Measurements from ENCODE around the gene SLC10A7. TPM values are rescaled to one million over a fixed set of nuclear protein-coding genes. Genes with fewer than 3 reads are reported as not detected.

SLC10A7 gene
- total and polyA plus RNA-seq, 2 of the 13 experiments (the other 11 are each of a cell fraction or from before 2014, with no cell fraction given), result 18.5 to 18.8 TPM

DNA sequence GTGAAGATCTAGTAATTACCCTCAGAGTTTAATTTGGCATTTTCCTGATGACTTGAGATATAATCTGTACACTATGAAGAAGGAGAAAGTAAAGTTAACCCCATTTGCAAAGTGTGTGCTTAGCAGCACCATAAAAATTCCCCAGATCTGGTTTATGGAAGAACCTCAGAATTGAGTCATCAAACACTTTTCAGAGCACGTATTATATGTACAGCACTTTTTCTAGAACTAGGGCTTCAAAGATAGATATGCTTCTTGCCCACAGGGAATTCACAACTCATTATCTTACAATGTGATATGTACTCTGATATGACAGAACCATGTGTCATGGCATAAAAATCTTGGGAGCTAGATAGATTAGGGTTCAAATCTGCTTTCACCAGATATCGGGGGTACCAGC is 150.9 kb downstream of the SLC10A7 start (continued):
- TF ChIP-seq ZNF33A (CRISPR knock-in tag; IDR thresholded peaks at IDR 0.05; ENCODE audit: borderline replicate concordance), result no peak
- no peak for TF ChIP-seq ZNF720 (CRISPR knock-in tag; IDR thresholded peaks at IDR 0.05)
- TF ChIP-seq ERF (CRISPR knock-in tag; IDR thresholded peaks at IDR 0.05), result no peak
- TF ChIP-seq, protein P1, sequence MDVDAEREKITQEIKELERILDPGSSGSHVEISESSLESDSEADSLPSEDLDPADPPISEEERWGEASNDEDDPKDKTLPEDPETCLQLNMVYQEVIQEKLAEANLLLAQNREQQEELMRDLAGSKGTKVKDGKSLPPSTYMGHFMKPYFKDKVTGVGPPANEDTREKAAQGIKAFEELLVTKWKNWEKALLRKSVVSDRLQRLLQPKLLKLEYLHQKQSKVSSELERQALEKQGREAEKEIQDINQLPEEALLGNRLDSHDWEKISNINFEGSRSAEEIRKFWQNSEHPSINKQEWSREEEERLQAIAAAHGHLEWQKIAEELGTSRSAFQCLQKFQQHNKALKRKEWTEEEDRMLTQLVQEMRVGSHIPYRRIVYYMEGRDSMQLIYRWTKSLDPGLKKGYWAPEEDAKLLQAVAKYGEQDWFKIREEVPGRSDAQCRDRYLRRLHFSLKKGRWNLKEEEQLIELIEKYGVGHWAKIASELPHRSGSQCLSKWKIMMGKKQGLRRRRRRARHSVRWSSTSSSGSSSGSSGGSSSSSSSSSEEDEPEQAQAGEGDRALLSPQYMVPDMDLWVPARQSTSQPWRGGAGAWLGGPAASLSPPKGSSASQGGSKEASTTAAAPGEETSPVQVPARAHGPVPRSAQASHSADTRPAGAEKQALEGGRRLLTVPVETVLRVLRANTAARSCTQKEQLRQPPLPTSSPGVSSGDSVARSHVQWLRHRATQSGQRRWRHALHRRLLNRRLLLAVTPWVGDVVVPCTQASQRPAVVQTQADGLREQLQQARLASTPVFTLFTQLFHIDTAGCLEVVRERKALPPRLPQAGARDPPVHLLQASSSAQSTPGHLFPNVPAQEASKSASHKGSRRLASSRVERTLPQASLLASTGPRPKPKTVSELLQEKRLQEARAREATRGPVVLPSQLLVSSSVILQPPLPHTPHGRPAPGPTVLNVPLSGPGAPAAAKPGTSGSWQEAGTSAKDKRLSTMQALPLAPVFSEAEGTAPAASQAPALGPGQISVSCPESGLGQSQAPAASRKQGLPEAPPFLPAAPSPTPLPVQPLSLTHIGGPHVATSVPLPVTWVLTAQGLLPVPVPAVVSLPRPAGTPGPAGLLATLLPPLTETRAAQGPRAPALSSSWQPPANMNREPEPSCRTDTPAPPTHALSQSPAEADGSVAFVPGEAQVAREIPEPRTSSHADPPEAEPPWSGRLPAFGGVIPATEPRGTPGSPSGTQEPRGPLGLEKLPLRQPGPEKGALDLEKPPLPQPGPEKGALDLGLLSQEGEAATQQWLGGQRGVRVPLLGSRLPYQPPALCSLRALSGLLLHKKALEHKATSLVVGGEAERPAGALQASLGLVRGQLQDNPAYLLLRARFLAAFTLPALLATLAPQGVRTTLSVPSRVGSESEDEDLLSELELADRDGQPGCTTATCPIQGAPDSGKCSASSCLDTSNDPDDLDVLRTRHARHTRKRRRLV (CRISPR knock-in tag; IDR thresholded peaks at IDR 0.05), result no peak
- TF ChIP-seq ATM (IDR thresholded peaks at IDR 0.05; ENCODE audit: borderline replicate concordance), result no peak
- no peak for TF ChIP-seq ZNF326 (CRISPR knock-in tag; IDR thresholded peaks at IDR 0.05; ENCODE audit: borderline replicate concordance)

DNA sequence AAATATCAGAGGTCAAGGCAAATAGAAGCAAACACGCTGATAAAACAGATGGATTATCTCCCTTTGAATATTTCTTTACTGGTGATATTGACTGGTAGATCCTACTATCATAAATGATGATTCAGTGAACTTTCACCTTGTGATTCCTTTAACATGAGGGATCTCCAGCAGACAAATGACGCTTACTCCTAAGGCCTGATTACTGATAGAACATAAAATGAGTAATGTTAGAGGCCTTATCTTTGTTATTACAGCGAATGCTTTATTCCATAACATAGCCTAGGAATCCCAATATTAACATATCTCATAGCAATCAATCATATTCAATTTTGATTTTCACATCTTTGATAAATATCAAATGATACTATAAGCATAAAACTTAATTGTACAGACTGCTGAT is 152.3 kb downstream of the SLC10A7 start:
- no peaks in the 10 kb centered on the region for H3K9me3 ChIP-seq (ENCODE audit: low read length)
- DNase-seq (ENCODE audit: low spot score) (no peak), ATAC-seq (no peak), FAIRE-seq (no peak)
- CTCF ChIA-PET (ENCODE audit: low intra/inter-chr PET ratio, low total read pairs), result no interaction called here
- H3K79me2 ChIP-seq (ENCODE audit: insufficient read depth, low read length), result no peaks in the 10 kb centered on the region
- 95% methylated on average over 3 of the region's 3 CpGs for whole genome bisulfite sequencing (ENCODE audit: low lambda C conversion rate)
- no peak overlapping the region for H3K4me3 ChIP-seq (replicated peaks in 1 of 3; ENCODE audit: insufficient read depth in 1 of 3, low read depth in 2 of 3, low read length in 3 of 3)
- H3K9ac ChIP-seq (ENCODE audit: insufficient read depth, low read depth, low read length), result no peak overlapping the region
- no peak overlapping the region for H3K4me2 ChIP-seq (ENCODE audit: low read depth, low read length)
- H3K36me3 ChIP-seq (replicated peaks in 1 of 2; ENCODE audit: control insufficient read depth in 1 of 2, insufficient read depth in 2 of 2, low read length in 2 of 2), result no peaks in the 10 kb centered on the region
- no peaks in the 10 kb centered on the region for H3K4me1 ChIP-seq (ENCODE audit: insufficient read depth, low read length)
- intact Hi-C loops (cut with micrococcal nuclease; ENCODE audit: unreplicated experiment), result no loop called here
- H2AFZ ChIP-seq (ENCODE audit: low read length), result no peak overlapping the region
- in situ Hi-C loops (cut with HindIII; ENCODE audit: extremely low pct_ligation_motif_present, low pct_unique_long_range_greater_than_20kb), result no loop called here
- H3K27me3 ChIP-seq (ENCODE audit: control insufficient read depth in 1 of 2, insufficient read depth in 2 of 2, low read length in 2 of 2), result no peaks in the 10 kb centered on the region
- POLR2A ChIA-PET, result no interaction called here
- no peak overlapping the region for H3K27ac ChIP-seq (ENCODE audit: extremely low read length, insufficient read depth, low read length)
- H4K20me1 ChIP-seq (ENCODE audit: insufficient read depth, low read length), result no peaks in the 10 kb centered on the region
- BruUV-seq (replicated peaks), result no TSS peak
- TF ChIP-seq TMF1 (CRISPR knock-in tag; IDR thresholded peaks at IDR 0.05; ENCODE audit: low read depth) (no peak), ZNF747 (CRISPR knock-in tag; IDR thresholded peaks at IDR 0.05; ENCODE audit: borderline replicate concordance) (no peak), ZSCAN9 (CRISPR knock-in tag; IDR thresholded peaks at IDR 0.05; ENCODE audit: borderline replicate concordance) (no peak), NAIF1 (CRISPR knock-in tag; IDR thresholded peaks at IDR 0.05; ENCODE audit: borderline replicate concordance) (no peak), ZKSCAN8 (CRISPR knock-in tag; IDR thresholded peaks at IDR 0.05; ENCODE audit: borderline replicate concordance) (no peak), SETDB1 (CRISPR knock-in tag; IDR thresholded peaks at IDR 0.05; ENCODE audit: borderline replicate concordance) (no peak), SATB2 (CRISPR knock-in tag; IDR thresholded peaks at IDR 0.05) (no peak), YEATS4 (CRISPR knock-in tag; IDR thresholded peaks at IDR 0.05; ENCODE audit: borderline replicate concordance) (no peak)
- TF ChIP-seq, protein P2, sequence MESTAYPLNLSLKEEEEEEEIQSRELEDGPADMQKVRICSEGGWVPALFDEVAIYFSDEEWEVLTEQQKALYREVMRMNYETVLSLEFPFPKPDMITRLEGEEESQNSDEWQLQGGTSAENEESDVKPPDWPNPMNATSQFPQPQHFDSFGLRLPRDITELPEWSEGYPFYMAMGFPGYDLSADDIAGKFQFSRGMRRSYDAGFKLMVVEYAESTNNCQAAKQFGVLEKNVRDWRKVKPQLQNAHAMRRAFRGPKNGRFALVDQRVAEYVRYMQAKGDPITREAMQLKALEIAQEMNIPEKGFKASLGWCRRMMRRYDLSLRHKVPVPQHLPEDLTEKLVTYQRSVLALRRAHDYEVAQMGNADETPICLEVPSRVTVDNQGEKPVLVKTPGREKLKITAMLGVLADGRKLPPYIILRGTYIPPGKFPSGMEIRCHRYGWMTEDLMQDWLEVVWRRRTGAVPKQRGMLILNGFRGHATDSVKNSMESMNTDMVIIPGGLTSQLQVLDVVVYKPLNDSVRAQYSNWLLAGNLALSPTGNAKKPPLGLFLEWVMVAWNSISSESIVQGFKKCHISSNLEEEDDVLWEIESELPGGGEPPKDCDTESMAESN (CRISPR knock-in tag; conservative IDR thresholded peaks at IDR 0.05), result no peak
- TF ChIP-seq, protein P3, sequence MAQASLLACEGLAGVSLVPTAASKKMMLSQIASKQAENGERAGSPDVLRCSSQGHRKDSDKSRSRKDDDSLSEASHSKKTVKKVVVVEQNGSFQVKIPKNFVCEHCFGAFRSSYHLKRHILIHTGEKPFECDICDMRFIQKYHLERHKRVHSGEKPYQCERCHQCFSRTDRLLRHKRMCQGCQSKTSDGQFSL (CRISPR knock-in tag; IDR thresholded peaks at IDR 0.05), result no peak

Measured in HepG2 (cell line).